H9 (cell line): ENCODE data around the gene EHMT2. TPM values are rescaled to one million over a fixed set of nuclear protein-coding genes. Genes with fewer than 3 reads are reported as not detected.

Experiments used
- DNase-seq: peaks from one replicate; pipeline ENCODE4 v3.0.0-alpha.2; 2017
- H2AFZ ChIP-seq: one replicate; pipeline ENCODE4 v1.6.1; 2013; ENCODE audit warnings: mild to moderate bottlenecking, low read length, control low read depth, moderate library complexity
- H2AK5ac ChIP-seq: 2 replicates; pipeline ENCODE4 v1.6.1; 2013; ENCODE audit warnings: low read length, control low read depth, mixed read lengths; ENCODE audit not compliant: insufficient read length
- H2BK120ac ChIP-seq: one replicate; pipeline ENCODE4 v1.6.1; 2013; ENCODE audit warnings: low read depth, mild to moderate bottlenecking, low read length, control low read depth, inconsistent platforms; ENCODE audit not compliant: poor library complexity, severe bottlenecking
- H2BK12ac ChIP-seq: 2 replicates; pipeline ENCODE4 v1.6.1; 2013; ENCODE audit warnings: low read length, control low read depth, mixed read lengths, low read depth; ENCODE audit not compliant: insufficient read length
- H2BK15ac ChIP-seq: 2 replicates; pipeline ENCODE4 v1.6.1; 2013; ENCODE audit warnings: low read depth, low read length, control low read depth
- H2BK20ac ChIP-seq: one replicate; pipeline ENCODE4 v1.6.1; 2013; ENCODE audit warnings: low read depth, mild to moderate bottlenecking, low read length, control low read depth, inconsistent platforms; ENCODE audit not compliant: poor library complexity, severe bottlenecking
- H2BK5ac ChIP-seq: 2 replicates; pipeline ENCODE4 v1.6.1; 2013; ENCODE audit warnings: low read length, control low read depth, mixed read lengths; ENCODE audit not compliant: insufficient read length
- H3K14ac ChIP-seq: 2 replicates; pipeline ENCODE4 v1.6.1; 2013; ENCODE audit warnings: low read length, control low read depth; ENCODE audit not compliant: insufficient read depth
- H3K18ac ChIP-seq: 2 replicates; pipeline ENCODE4 v1.6.1; 2013; ENCODE audit warnings: low read depth, mild to moderate bottlenecking, mixed read lengths, low read length, control low read depth; ENCODE audit not compliant: insufficient read length
- H3K23ac ChIP-seq: 2 replicates; pipeline ENCODE4 v1.6.1; 2013; ENCODE audit warnings: low read length, control low read depth, mixed read lengths, low read depth; ENCODE audit not compliant: insufficient read length
- H3K23me2 ChIP-seq: 2 replicates; pipeline ENCODE4 v1.6.1; 2013; ENCODE audit warnings: low read depth, mild to moderate bottlenecking, mixed read lengths, low read length, control low read depth; ENCODE audit not compliant: insufficient read length, poor library complexity, severe bottlenecking
- H3K27ac ChIP-seq: 2 replicates; pipeline ENCODE4 v1.5.1; 2013; ENCODE audit warnings: low read length, control low read depth, mixed read lengths, low read depth; ENCODE audit not compliant: insufficient read length
- H3K27me3 ChIP-seq: 2 replicates; pipeline ENCODE4 v1.6.1; 2013; ENCODE audit warnings: low read length, control low read depth, inconsistent platforms; ENCODE audit not compliant: insufficient read depth
- H3K4ac ChIP-seq: 2 replicates; pipeline ENCODE4 v1.6.1; 2013; ENCODE audit warnings: low read depth, mild to moderate bottlenecking, control low read depth, inconsistent platforms, low read length, moderate library complexity
- H3K4me1 ChIP-seq: 2 replicates; pipeline ENCODE4 v1.6.1; 2013; ENCODE audit warnings: low read length, control low read depth, inconsistent platforms; ENCODE audit not compliant: insufficient read depth
- H3K4me2 ChIP-seq: 2 replicates; pipeline ENCODE4 v1.6.1; 2013; ENCODE audit warnings: low read length, control low read depth, mixed read lengths; ENCODE audit not compliant: insufficient read length, insufficient read depth
- H3K56ac ChIP-seq: 2 replicates; pipeline ENCODE4 v1.6.1; 2013; ENCODE audit warnings: low read depth, mild to moderate bottlenecking, mixed read lengths, low read length, control low read depth; ENCODE audit not compliant: insufficient read length
- H3K79me1 ChIP-seq: 2 replicates; pipeline ENCODE4 v1.6.1; 2013; ENCODE audit warnings: low read depth, mild to moderate bottlenecking, moderate library complexity, low read length, control low read depth, inconsistent platforms; ENCODE audit not compliant: insufficient read depth, poor library complexity, severe bottlenecking
- H3K79me2 ChIP-seq: 2 replicates; pipeline ENCODE4 v1.6.1; 2013; ENCODE audit warnings: low read length, control low read depth, inconsistent platforms; ENCODE audit not compliant: insufficient read depth
- H3K9ac ChIP-seq: 2 replicates; pipeline ENCODE4 v1.6.1; 2013; ENCODE audit warnings: low read length, control low read depth, mixed read lengths; ENCODE audit not compliant: insufficient read length; ENCODE audit errors: extremely low read depth
- H3K9me3 ChIP-seq: one replicate; pipeline ENCODE4 v1.6.1; 2013; ENCODE audit warnings: low read depth, low read length, inconsistent platforms; ENCODE audit not compliant: control insufficient read depth
- H3T11ph ChIP-seq: one replicate; pipeline ENCODE4 v1.6.1; 2013; ENCODE audit warnings: mild to moderate bottlenecking, low read length, control low read depth, inconsistent platforms
- H4K20me1 ChIP-seq: one replicate; pipeline ENCODE4 v1.6.1; 2013; ENCODE audit not compliant: control insufficient read depth, insufficient read length, insufficient read depth
- H4K5ac ChIP-seq: 2 replicates; pipeline ENCODE4 v1.6.1; 2013; ENCODE audit warnings: low read depth, mild to moderate bottlenecking, mixed read lengths, low read length, control low read depth; ENCODE audit not compliant: insufficient read length
- H4K8ac ChIP-seq: replicated peaks from 2 replicates; pipeline ENCODE4 v1.6.1; 2013; ENCODE audit warnings: low read length, control low read depth, mixed read lengths, low read depth; ENCODE audit not compliant: insufficient read length
- H4K91ac ChIP-seq: 2 replicates; pipeline ENCODE4 v1.6.1; 2013; ENCODE audit warnings: low read depth, mild to moderate bottlenecking, moderate library complexity, mixed read lengths, low read length, control low read depth; ENCODE audit not compliant: insufficient read length
- H3K27ac Mint-ChIP-seq, 3 experiments: 2 replicates in 2 of 3; 3 replicates in 1 of 3; pipeline ENCODE4 v1.8.0; 2020 to 2021; ENCODE audit warnings: mixed read lengths in 3 of 3, mild to moderate bottlenecking in 1 of 3, moderate library complexity in 1 of 3
- H3K27me3 Mint-ChIP-seq: 2 replicates; pipeline ENCODE4 v1.8.0; 2021; ENCODE audit warnings: low read depth, mild to moderate bottlenecking, moderate library complexity, mixed read lengths
- H3K36me3 Mint-ChIP-seq, 3 experiments: 2 replicates in 2 of 3; 3 replicates in 1 of 3; pipeline ENCODE4 v1.8.0; 2020 to 2021; ENCODE audit warnings: low read depth in 3 of 3, mixed read lengths in 3 of 3; ENCODE audit not compliant: insufficient read depth in 1 of 3
- H3K4me1 Mint-ChIP-seq, 2 experiments: 2 replicates each; pipeline ENCODE4 v1.8.0; 2020; ENCODE audit warnings: mixed read lengths in 2 of 2
- H3K4me3 Mint-ChIP-seq, 2 experiments: 2 replicates in 1 of 2; 3 replicates in 1 of 2; pipeline ENCODE4 v1.8.0; 2020 to 2021; ENCODE audit warnings: mild to moderate bottlenecking in 2 of 2, mixed read lengths in 2 of 2, moderate library complexity in 1 of 2
- H3K9me3 Mint-ChIP-seq, 2 experiments: 2 replicates in 1 of 2; 3 replicates in 1 of 2; pipeline ENCODE4 v1.8.0; 2020; ENCODE audit warnings: mild to moderate bottlenecking in 2 of 2, mixed read lengths in 2 of 2, moderate library complexity in 1 of 2
- CTCF ChIP-seq: fragments of 200-600 bp; sonication (generic); conservative IDR thresholded peaks from 3 replicates; pipeline ENCODE4 v1.8.0; 2021; ENCODE audit warnings: antibody characterized with exemption, mild to moderate bottlenecking
- WGBS: extraction: QIAGEN DNeasy Blood & Tissue Kit; methylation state at CpG from one replicate; pipeline ENCODE4 v1.1.7; 2013; ENCODE audit warnings: missing lambda C conversion rate, low lambda C conversion rate, mixed read lengths; ENCODE audit not compliant: insufficient read length; ENCODE audit errors: extremely low coverage; 5-methylcytosine and 5-hydroxymethylcytosine counted together
- total RNA-seq: library from RNA; stranded (reverse); gene quantifications from 2 replicates; pipeline ENCODE4 v1.2.1, GENCODE V29; 2021

Gene EHMT2
- total RNA-seq, 1 experiment from 2014 or later: 124 TPM

- H3K56ac ChIP-seq: no peak overlapping the region
- H3K79me1 ChIP-seq: no peaks in the 10 kb centered on the region
- no peak overlapping the region for H2BK12ac ChIP-seq
- Mint-ChIP-seq H3K4me3 (no peak overlapping the region), H3K36me3 (no peaks in the 10 kb centered on the region), H3K27ac (no peak overlapping the region), H3K9me3 (no peaks in the 10 kb centered on the region), H3K27me3 (no peaks in the 10 kb centered on the region), H3K4me1 (0 out of 4 replicates have a peak, but pooled peaks cover 0 to 2% of the 10 kb centered on the region in 2 experiments)
- WGBS: no CpG with 5 or more reads among the region's 8 CpGs
- H3T11ph ChIP-seq: no peak overlapping the region
- no peaks in the 10 kb centered on the region for H3K27me3 ChIP-seq
- no peak overlapping the region for H2AFZ ChIP-seq
- no peak overlapping the region for H2AK5ac ChIP-seq
- H3K18ac ChIP-seq: no peak overlapping the region
- no peak overlapping the region for H3K23ac ChIP-seq
- H3K4ac ChIP-seq: no peak overlapping the region
- H3K23me2 ChIP-seq: no peaks in the 10 kb centered on the region
- no peaks in the 10 kb centered on the region for H3K9me3 ChIP-seq
- no peak overlapping the region for H3K27ac ChIP-seq
- DNase-seq: no peak
- no peaks in the 10 kb centered on the region for H3K4me1 ChIP-seq
- no peak overlapping the region for H4K5ac ChIP-seq
- no peak overlapping the region for H2BK20ac ChIP-seq
- no peak overlapping the region for H2BK5ac ChIP-seq
- no peak for TF ChIP-seq CTCF
- no peak overlapping the region for H2BK15ac ChIP-seq
- no peaks in the 10 kb centered on the region for H3K79me2 ChIP-seq
- no peak overlapping the region for H2BK120ac ChIP-seq
- H4K8ac ChIP-seq: no peak overlapping the region
- no peak overlapping the region for H3K14ac ChIP-seq
- H4K91ac ChIP-seq: no peak overlapping the region
- H4K20me1 ChIP-seq: no peaks in the 10 kb centered on the region
- H3K4me2 ChIP-seq: no peak overlapping the region
- no peak overlapping the region for H3K9ac ChIP-seq
Measured at GRCh38 chr6:31918069-31918720, 20.7 kb upstream of the EHMT2 start.
